ENCODE results near the gene ADAMTS17.

The ADAMTS17 gene

GRCh38 chr15:100249096-100249815, 92.5 kb downstream of the ADAMTS17 start:
- DNase-seq (ENCODE audit: low read depth), result no peak

GRCh38 chr15:100248236-100248635, 93.5 kb downstream of the ADAMTS17 start:
- no peak for DNase-seq (ENCODE audit: low read depth)

- no peak for DNase-seq (ENCODE audit: low read depth)
These were observed 94.2 kb downstream of the ADAMTS17 start for GRCh38 chr15:100247228-100248225.

GRCh38 chr15:100245855-100246254, 95.9 kb downstream of the ADAMTS17 start:
- DNase-seq (ENCODE audit: low read depth), result no peak

- no peak for DNase-seq (ENCODE audit: low read depth)
These were observed 96.3 kb downstream of the ADAMTS17 start for GRCh38 chr15:100245487-100245820.

- DNase-seq (ENCODE audit: low read depth), result no peak
These were observed 96.8 kb downstream of the ADAMTS17 start for GRCh38 chr15:100244796-100245486.

GRCh38 chr15:100242989-100243388, 98.8 kb downstream of the ADAMTS17 start:
- DNase-seq (ENCODE audit: low read depth), result no peak

- DNase-seq (ENCODE audit: low read depth), result no peak
These were observed 99.9 kb downstream of the ADAMTS17 start for GRCh38 chr15:100241572-100242482.

GRCh38 chr15:100236981-100237720, 104.6 kb downstream of the ADAMTS17 start:
- DNase-seq (ENCODE audit: low read depth), result no peak

- no peak for DNase-seq (ENCODE audit: low read depth)
These were observed 106.7 kb downstream of the ADAMTS17 start for GRCh38 chr15:100235030-100235617.

- no peak for DNase-seq (ENCODE audit: low read depth)
These were observed 107.4 kb downstream of the ADAMTS17 start for GRCh38 chr15:100234158-100235029.

GRCh38 chr15:100230784-100231183, 111.0 kb downstream of the ADAMTS17 start:
- no peak for DNase-seq (ENCODE audit: low read depth)

GRCh38 chr15:100229181-100230163, 112.3 kb downstream of the ADAMTS17 start:
- peak; percentile 9 for DNase-seq (ENCODE audit: low read depth)

- DNase-seq (ENCODE audit: low read depth), result no peak
These were observed 114.0 kb downstream of the ADAMTS17 start for GRCh38 chr15:100227781-100228180.

GRCh38 chr15:100226107-100226506, 115.7 kb downstream of the ADAMTS17 start:
- no peak for DNase-seq (ENCODE audit: low read depth)

GRCh38 chr15:100224206-100225185, 117.3 kb downstream of the ADAMTS17 start:
- DNase-seq (ENCODE audit: low read depth), result no peak

- no peak for DNase-seq (ENCODE audit: low read depth)
These were observed 119.4 kb downstream of the ADAMTS17 start for GRCh38 chr15:100222349-100222715.
